ENCODE measurements around the gene CD55. TPM values are rescaled to one million over a fixed set of nuclear protein-coding genes. Genes with fewer than 3 reads are reported as not detected.

CD55 gene
- total RNA-seq, 4 donors from 2014 or later, result 75.2 to 428 (median 110) TPM

- TF ChIP-seq POLR2A (IDR thresholded peaks at IDR 0.05) (no peak), CTCF (IDR thresholded peaks at IDR 0.05 in 4 of 5, conservative IDR thresholded peaks at IDR 0.05 in 1 of 5) (no peak)
- in situ Hi-C loops (cut with MboI; ENCODE audit: low sequenced_read_pairs in 4 of 4), result no loop called here
- Histone ChIP-seq H3K9me3 (no peaks in the 10 kb centered on the region), H3K4me3 (no peak overlapping the region), H3K4me1 (peaks cover 23 to 28% of the 10 kb centered on the region in 2 donors), H3K27ac (no peak overlapping the region), H3K36me3 (peaks cover 0 to 4% of the 10 kb centered on the region in 2 donors), H3K27me3 (no peaks in the 10 kb centered on the region)
- DNase-seq, result no peak
- no peak for ATAC-seq
- intact Hi-C loops (cut with DNase I; ENCODE audit: low total_unique reads), result no loop called here
Measured at GRCh38 chr1:207355513-207356295, 34.2 kb downstream of the CD55 start.

- Histone ChIP-seq H3K4me3 (no peak overlapping the region), H3K27me3 (no peaks in the 10 kb centered on the region), H3K4me1 (peaks cover 3 to 18% of the 10 kb centered on the region in 2 donors), H3K27ac (no peak overlapping the region), H3K9me3 (no peaks in the 10 kb centered on the region), H3K36me3 (no peaks in the 10 kb centered on the region)
- in situ Hi-C loops (cut with MboI; ENCODE audit: low sequenced_read_pairs in 4 of 4) (no loop called here), intact Hi-C loops (cut with DNase I; ENCODE audit: low total_unique reads) (no loop called here)
- no peak for ATAC-seq
- DNase-seq, result no peak
- TF ChIP-seq POLR2A (IDR thresholded peaks at IDR 0.05) (no peak), CTCF (IDR thresholded peaks at IDR 0.05 in 4 of 5, conservative IDR thresholded peaks at IDR 0.05 in 1 of 5) (no peak)
Measured at GRCh38 chr1:207361029-207361428, 39.6 kb downstream of the CD55 start.

GRCh38 chr1:207361889-207362288 is 40.4 kb downstream of the CD55 start:
- H3K4me3 ChIP-seq, result no peak overlapping the region
- no peaks in the 10 kb centered on the region for H3K9me3 ChIP-seq
- H3K27me3 ChIP-seq, result no peaks in the 10 kb centered on the region
- intact Hi-C loops (cut with DNase I; ENCODE audit: low total_unique reads) (no loop called here), in situ Hi-C loops (cut with MboI; ENCODE audit: low sequenced_read_pairs in 4 of 4) (no loop called here)
- TF ChIP-seq POLR2A (IDR thresholded peaks at IDR 0.05) (no peak), CTCF (IDR thresholded peaks at IDR 0.05 in 4 of 5, conservative IDR thresholded peaks at IDR 0.05 in 1 of 5) (no peak)
- H3K4me1 ChIP-seq, result peaks cover 0 to 9% of the 10 kb centered on the region in 2 donors
- DNase-seq (no peak), ATAC-seq (peak; percentile 78 to 81)
- H3K36me3 ChIP-seq, result peaks cover 0 to 5% of the 10 kb centered on the region in 2 donors
- no peak overlapping the region for H3K27ac ChIP-seq

GRCh38 chr1:207362962-207363860 is 41.7 kb downstream of the CD55 start:
- peaks cover 0 to 8% of the 10 kb centered on the region in 2 donors for H3K4me1 ChIP-seq
- H3K36me3 ChIP-seq, result peaks cover 0 to 9% of the 10 kb centered on the region in 2 donors
- H3K9me3 ChIP-seq, result no peaks in the 10 kb centered on the region
- DNase-seq (no peak), ATAC-seq (peak; percentile 55 to 56)
- in situ Hi-C loops (cut with MboI; ENCODE audit: low sequenced_read_pairs in 4 of 4), result no loop called here
- no peaks in the 10 kb centered on the region for H3K27me3 ChIP-seq
- no peak overlapping the region for H3K4me3 ChIP-seq
- intact Hi-C loops (cut with DNase I; ENCODE audit: low total_unique reads), result no loop called here
- no peak overlapping the region for H3K27ac ChIP-seq
- TF ChIP-seq CTCF (IDR thresholded peaks at IDR 0.05 in 4 of 5, conservative IDR thresholded peaks at IDR 0.05 in 1 of 5) (no peak), POLR2A (IDR thresholded peaks at IDR 0.05) (no peak)

All from gastrocnemius medialis (tissue), 4 donors.